ENCODE data around the gene ATP7B. TPM values are rescaled to one million over a fixed set of nuclear protein-coding genes. Genes with fewer than 3 reads are reported as not detected.

The ATP7B gene
- total RNA-seq, 1 donor from 2014 or later, result 12.3 TPM

DNA sequence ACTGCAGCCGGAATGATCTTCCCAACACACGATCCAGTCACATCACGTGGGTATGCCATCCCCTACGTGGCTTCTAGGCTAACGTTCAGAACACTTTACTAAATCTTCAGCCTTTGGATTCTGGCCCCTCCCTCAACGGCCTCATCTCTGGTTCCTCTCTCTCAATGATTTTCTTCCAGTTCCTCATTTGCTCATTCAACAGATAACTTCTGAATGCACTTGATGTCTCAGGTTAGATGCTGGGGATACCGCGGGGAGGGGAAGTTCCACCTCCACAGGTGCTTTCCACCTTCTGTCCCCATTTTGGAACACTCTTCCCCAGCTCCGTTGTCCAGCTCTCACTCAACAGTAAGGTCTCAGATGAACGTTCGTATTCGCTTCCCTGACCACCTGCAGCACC is 66.1 kb downstream of the ATP7B start:
- no peaks in the 10 kb centered on the region for H3K27me3 ChIP-seq (ENCODE audit: insufficient read depth, low read length)
- H3K9me3 ChIP-seq (ENCODE audit: insufficient read depth, low read depth, low read length), result no peaks in the 10 kb centered on the region
- no peak for DNase-seq (ENCODE audit: low read depth)
- H3K27ac Mint-ChIP-seq (ENCODE audit: unreplicated experiment), result no peak overlapping the region
- H3K36me3 ChIP-seq (ENCODE audit: insufficient read depth, low read length), result no peaks in the 10 kb centered on the region
- H3K4me3 ChIP-seq (ENCODE audit: insufficient read depth, low read depth, low read length), result no peak overlapping the region
- H3K4me1 Mint-ChIP-seq (ENCODE audit: low read depth, unreplicated experiment), result no peaks in the 10 kb centered on the region
- H3K27ac ChIP-seq (ENCODE audit: low read depth, low read length), result no peak overlapping the region
- H3K9ac ChIP-seq (ENCODE audit: low read length), result no peak overlapping the region
- no peaks in the 10 kb centered on the region for H3K9me3 Mint-ChIP-seq (ENCODE audit: unreplicated experiment)
- H3K36me3 Mint-ChIP-seq (ENCODE audit: low read depth, unreplicated experiment), result peaks cover 20% of the 10 kb centered on the region
- no peak for FAIRE-seq
- H3K4me3 Mint-ChIP-seq (ENCODE audit: unreplicated experiment), result no peak overlapping the region
- no peak overlapping the region for H3K4me2 ChIP-seq (ENCODE audit: low read length)
- TF ChIP-seq, protein P1, sequence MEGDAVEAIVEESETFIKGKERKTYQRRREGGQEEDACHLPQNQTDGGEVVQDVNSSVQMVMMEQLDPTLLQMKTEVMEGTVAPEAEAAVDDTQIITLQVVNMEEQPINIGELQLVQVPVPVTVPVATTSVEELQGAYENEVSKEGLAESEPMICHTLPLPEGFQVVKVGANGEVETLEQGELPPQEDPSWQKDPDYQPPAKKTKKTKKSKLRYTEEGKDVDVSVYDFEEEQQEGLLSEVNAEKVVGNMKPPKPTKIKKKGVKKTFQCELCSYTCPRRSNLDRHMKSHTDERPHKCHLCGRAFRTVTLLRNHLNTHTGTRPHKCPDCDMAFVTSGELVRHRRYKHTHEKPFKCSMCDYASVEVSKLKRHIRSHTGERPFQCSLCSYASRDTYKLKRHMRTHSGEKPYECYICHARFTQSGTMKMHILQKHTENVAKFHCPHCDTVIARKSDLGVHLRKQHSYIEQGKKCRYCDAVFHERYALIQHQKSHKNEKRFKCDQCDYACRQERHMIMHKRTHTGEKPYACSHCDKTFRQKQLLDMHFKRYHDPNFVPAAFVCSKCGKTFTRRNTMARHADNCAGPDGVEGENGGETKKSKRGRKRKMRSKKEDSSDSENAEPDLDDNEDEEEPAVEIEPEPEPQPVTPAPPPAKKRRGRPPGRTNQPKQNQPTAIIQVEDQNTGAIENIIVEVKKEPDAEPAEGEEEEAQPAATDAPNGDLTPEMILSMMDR (IDR thresholded peaks at IDR 0.05; ENCODE audit: insufficient read depth, low read depth, low read length), result no peak
- no peak for TF ChIP-seq EZH2 (IDR thresholded peaks at IDR 0.05; ENCODE audit: insufficient read depth, low read length)
- no peaks in the 10 kb centered on the region for H4K20me1 ChIP-seq (ENCODE audit: insufficient read depth, low read length)
- H3K27me3 Mint-ChIP-seq (ENCODE audit: low read depth, unreplicated experiment), result peaks cover 9% of the 10 kb centered on the region
- no peaks in the 10 kb centered on the region for H3K79me2 ChIP-seq (ENCODE audit: insufficient read depth, low read length)
- no peak overlapping the region for H2AFZ ChIP-seq (ENCODE audit: low read depth, low read length)
- no peaks in the 10 kb centered on the region for H3K4me1 ChIP-seq (ENCODE audit: insufficient read depth, low read length)

DNA sequence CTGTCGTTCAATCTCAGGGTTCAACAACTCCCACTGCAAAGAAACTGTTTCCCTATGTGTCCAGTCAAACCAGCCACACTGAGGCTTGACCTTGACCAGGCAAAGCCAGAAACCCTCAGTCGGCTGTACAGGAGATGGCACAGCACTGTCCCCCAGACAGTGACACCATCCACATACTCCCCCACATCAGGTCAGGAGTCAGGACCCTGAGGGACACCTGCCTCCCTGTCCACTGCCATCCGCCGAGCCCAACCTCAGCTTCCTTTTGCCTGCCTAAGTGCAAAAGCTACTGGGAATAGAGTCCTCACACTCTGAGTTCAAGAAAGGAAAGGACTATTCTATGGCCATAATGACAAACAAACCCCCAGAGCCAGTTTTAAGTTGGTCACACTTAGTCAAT is 66.8 kb downstream of the ATP7B start:
- Mint-ChIP-seq H3K4me1 (ENCODE audit: low read depth, unreplicated experiment) (no peaks in the 10 kb centered on the region), H3K27ac (ENCODE audit: unreplicated experiment) (no peak overlapping the region), H3K27me3 (ENCODE audit: low read depth, unreplicated experiment) (peaks cover 12% of the 10 kb centered on the region), H3K36me3 (ENCODE audit: low read depth, unreplicated experiment) (peaks cover 16% of the 10 kb centered on the region), H3K9me3 (ENCODE audit: unreplicated experiment) (no peaks in the 10 kb centered on the region), H3K4me3 (ENCODE audit: unreplicated experiment) (no peak overlapping the region)
- no peaks in the 10 kb centered on the region for H3K4me1 ChIP-seq (ENCODE audit: insufficient read depth, low read length)
- H3K4me2 ChIP-seq (ENCODE audit: low read length), result no peak overlapping the region
- no peaks in the 10 kb centered on the region for H4K20me1 ChIP-seq (ENCODE audit: insufficient read depth, low read length)
- no peak overlapping the region for H3K4me3 ChIP-seq (ENCODE audit: insufficient read depth, low read depth, low read length)
- H3K9me3 ChIP-seq (ENCODE audit: insufficient read depth, low read depth, low read length), result no peaks in the 10 kb centered on the region
- FAIRE-seq, result no peak
- DNase-seq (ENCODE audit: low read depth), result no peak
- TF ChIP-seq, protein P1 (IDR thresholded peaks at IDR 0.05; ENCODE audit: insufficient read depth, low read depth, low read length), result no peak
- TF ChIP-seq EZH2 (IDR thresholded peaks at IDR 0.05; ENCODE audit: insufficient read depth, low read length), result no peak
- H2AFZ ChIP-seq (ENCODE audit: low read depth, low read length), result no peak overlapping the region
- no peaks in the 10 kb centered on the region for H3K36me3 ChIP-seq (ENCODE audit: insufficient read depth, low read length)
- H3K9ac ChIP-seq (ENCODE audit: low read length), result no peak overlapping the region
- H3K27ac ChIP-seq (ENCODE audit: low read depth, low read length), result no peak overlapping the region
- H3K79me2 ChIP-seq (ENCODE audit: insufficient read depth, low read length), result no peaks in the 10 kb centered on the region
- H3K27me3 ChIP-seq (ENCODE audit: insufficient read depth, low read length), result no peaks in the 10 kb centered on the region

DNA sequence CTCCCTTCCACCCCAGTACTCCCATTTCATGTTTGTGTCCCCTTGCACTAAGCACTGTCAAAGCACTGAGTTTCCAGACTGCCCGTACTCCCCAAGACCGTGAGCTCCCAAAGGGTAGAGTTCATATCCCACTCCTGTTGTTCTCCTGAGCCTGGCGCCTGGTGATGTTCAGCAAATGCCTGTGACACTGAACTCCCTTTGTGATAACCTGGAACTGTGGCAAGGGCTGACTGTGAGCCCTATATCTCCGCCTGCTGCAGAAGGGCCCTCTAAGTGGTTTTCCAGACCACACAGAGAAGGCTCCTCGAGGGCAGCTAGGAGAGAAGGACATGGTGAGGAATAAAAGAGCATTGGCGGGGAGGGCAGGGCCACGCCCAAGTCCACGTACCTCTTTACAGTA is 67.5 kb downstream of the ATP7B start:
- no peaks in the 10 kb centered on the region for H3K9me3 Mint-ChIP-seq (ENCODE audit: unreplicated experiment)
- H3K4me3 Mint-ChIP-seq (ENCODE audit: unreplicated experiment), result no peak overlapping the region
- H3K27ac Mint-ChIP-seq (ENCODE audit: unreplicated experiment), result no peak overlapping the region
- no peak overlapping the region for H3K4me3 ChIP-seq (ENCODE audit: insufficient read depth, low read depth, low read length)
- no peaks in the 10 kb centered on the region for H3K79me2 ChIP-seq (ENCODE audit: insufficient read depth, low read length)
- no peak overlapping the region for H3K27ac ChIP-seq (ENCODE audit: low read depth, low read length)
- no peak for DNase-seq (ENCODE audit: low read depth)
- no peaks in the 10 kb centered on the region for H3K4me1 Mint-ChIP-seq (ENCODE audit: low read depth, unreplicated experiment)
- FAIRE-seq, result no peak
- no peak overlapping the region for H3K9ac ChIP-seq (ENCODE audit: low read length)
- no peaks in the 10 kb centered on the region for H3K27me3 ChIP-seq (ENCODE audit: insufficient read depth, low read length)
- H3K27me3 Mint-ChIP-seq (ENCODE audit: low read depth, unreplicated experiment), result peaks cover 12% of the 10 kb centered on the region
- H3K36me3 ChIP-seq (ENCODE audit: insufficient read depth, low read length), result no peaks in the 10 kb centered on the region
- H3K4me2 ChIP-seq (ENCODE audit: low read length), result no peak overlapping the region
- H3K4me1 ChIP-seq (ENCODE audit: insufficient read depth, low read length), result no peaks in the 10 kb centered on the region
- no peak overlapping the region for H2AFZ ChIP-seq (ENCODE audit: low read depth, low read length)
- no peaks in the 10 kb centered on the region for H4K20me1 ChIP-seq (ENCODE audit: insufficient read depth, low read length)
- peaks cover 18% of the 10 kb centered on the region for H3K36me3 Mint-ChIP-seq (ENCODE audit: low read depth, unreplicated experiment)
- TF ChIP-seq, protein P1 (IDR thresholded peaks at IDR 0.05; ENCODE audit: insufficient read depth, low read depth, low read length), result no peak
- no peak for TF ChIP-seq EZH2 (IDR thresholded peaks at IDR 0.05; ENCODE audit: insufficient read depth, low read length)
- no peaks in the 10 kb centered on the region for H3K9me3 ChIP-seq (ENCODE audit: insufficient read depth, low read depth, low read length)

Measured in astrocyte (in vitro differentiated cells and primary cell).